HUDEP-2 (cell line): ENCODE results near the gene BTBD16.

Source experiments
- DNase-seq, 76 experiments: peaks; one replicate each; lab custom pipeline; 2025; ENCODE audit not compliant: unreplicated experiment in 76 of 76; lab: John Stamatoyannopoulos, UW

Gene BTBD16

GRCh38 chr10:122307669-122308416 lies 36.7 kb downstream of the BTBD16 start:
- peak in 1 of 76 experiments; percentile 8 for DNase-seq

GRCh38 chr10:122308417-122309141 lies 37.5 kb downstream of the BTBD16 start:
- no peak for DNase-seq

GRCh38 chr10:122310311-122311050 lies 39.4 kb downstream of the BTBD16 start:
- no peak for DNase-seq

- DNase-seq: no peak
These were observed 39.9 kb downstream of the BTBD16 start for GRCh38 chr10:122311051-122311410.

GRCh38 chr10:122311716-122312115 lies 40.6 kb downstream of the BTBD16 start:
- DNase-seq: no peak

GRCh38 chr10:122316224-122316884 lies 45.3 kb downstream of the BTBD16 start:
- DNase-seq: no peak

GRCh38 chr10:122321960-122322359 lies 50.9 kb downstream of the BTBD16 start:
- DNase-seq: no peak

GRCh38 chr10:122323189-122323588 lies 52.1 kb downstream of the BTBD16 start:
- no peak for DNase-seq

GRCh38 chr10:122323941-122324675 lies 53.0 kb downstream of the BTBD16 start:
- DNase-seq: no peak

GRCh38 chr10:122325235-122325634 lies 54.1 kb downstream of the BTBD16 start:
- DNase-seq: no peak

GRCh38 chr10:122326385-122326784 lies 55.3 kb downstream of the BTBD16 start:
- no peak for DNase-seq

GRCh38 chr10:122326806-122327205 lies 55.7 kb downstream of the BTBD16 start:
- no peak for DNase-seq

GRCh38 chr10:122327237-122328206 lies 56.4 kb downstream of the BTBD16 start:
- no peak for DNase-seq

GRCh38 chr10:122328676-122329075 lies 57.6 kb downstream of the BTBD16 start:
- no peak for DNase-seq

- DNase-seq: no peak
These were observed 58.3 kb downstream of the BTBD16 start for GRCh38 chr10:122329416-122329815.

- DNase-seq: no peak
These were observed 60.0 kb downstream of the BTBD16 start for GRCh38 chr10:122331100-122331499.

GRCh38 chr10:122331615-122332446 lies 60.7 kb downstream of the BTBD16 start:
- DNase-seq: no peak

- DNase-seq: no peak
These were observed 61.9 kb downstream of the BTBD16 start for GRCh38 chr10:122333037-122333436.
